Activated naive CD8-positive, alpha-beta T cell (primary cell): Measurements from ENCODE around the gene MAST3.
A peak's percentile ranks its signal among the peaks of the same experiment; 100 is the strongest.
"Not testable (repeated sequence)": the region's sequence is repeated elsewhere in the genome, so short reads cannot be mapped to it uniquely, and the experiment has no call there.

Source experiments
- H3K27ac Mint-ChIP-seq: one replicate; pipeline ENCODE4 v1.8.0; 2021; ENCODE audit warnings: mixed read lengths
- H3K27me3 Mint-ChIP-seq: one replicate; pipeline ENCODE4 v1.8.0; 2021; ENCODE audit warnings: mixed read lengths
- H3K36me3 Mint-ChIP-seq: one replicate; pipeline ENCODE4 v1.8.0; 2021; ENCODE audit warnings: mixed read lengths
- H3K4me1 Mint-ChIP-seq: one replicate; pipeline ENCODE4 v1.8.0; 2021; ENCODE audit warnings: low read depth, mixed read lengths
- H3K4me3 Mint-ChIP-seq: one replicate; pipeline ENCODE4 v1.8.0; 2021; ENCODE audit warnings: mild to moderate bottlenecking, mixed read lengths
- H3K9me3 Mint-ChIP-seq: one replicate; pipeline ENCODE4 v1.8.0; 2021; ENCODE audit warnings: low read depth, mixed read lengths

Gene MAST3

GRCh38 chr19:18097993-18098890 lies 664 bp downstream of the MAST3 start:
- Mint-ChIP-seq H3K4me1 (peaks cover 22% of the 10 kb centered on the region), H3K4me3 (peak overlapping the region; percentile 86), H3K27me3 (no peaks in the 10 kb centered on the region), H3K9me3 (no peaks in the 10 kb centered on the region), H3K27ac (peak overlapping the region; percentile 70), H3K36me3 (no peaks in the 10 kb centered on the region)

- Mint-ChIP-seq H3K27me3 (no peaks in the 10 kb centered on the region), H3K27ac (peak overlapping the region; percentile 70), H3K9me3 (no peaks in the 10 kb centered on the region), H3K4me3 (peak overlapping the region; percentile 86), H3K4me1 (peaks cover 23% of the 10 kb centered on the region), H3K36me3 (no peaks in the 10 kb centered on the region)
These were observed 1.5 kb downstream of the MAST3 start for GRCh38 chr19:18098891-18099622.

GRCh38 chr19:18099623-18099995 lies 2.0 kb downstream of the MAST3 start:
- Mint-ChIP-seq H3K27ac (no peak overlapping the region), H3K4me3 (peak overlapping the region; percentile 86), H3K36me3 (no peaks in the 10 kb centered on the region), H3K4me1 (peaks cover 27% of the 10 kb centered on the region), H3K9me3 (no peaks in the 10 kb centered on the region), H3K27me3 (no peaks in the 10 kb centered on the region)

DNA sequence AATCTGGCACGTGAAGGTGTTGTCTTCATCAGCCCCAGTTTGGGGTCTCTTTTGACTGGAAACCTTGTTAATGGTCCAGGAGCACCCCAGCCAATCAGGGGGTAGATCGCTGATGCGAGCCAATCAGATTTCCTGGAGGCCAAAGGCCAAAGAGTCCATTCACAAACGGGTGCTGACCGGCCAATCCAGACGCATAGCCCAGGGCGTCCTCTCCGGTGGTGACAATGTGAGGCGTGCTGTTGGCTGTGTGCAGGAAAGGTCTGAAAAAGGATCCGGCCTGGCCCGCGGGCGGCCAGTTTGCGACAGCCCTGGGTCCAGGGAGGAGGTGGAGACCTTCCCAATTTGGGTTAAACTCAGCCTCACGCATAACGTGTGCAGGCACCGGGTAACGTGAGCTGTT lies 3.1 kb downstream of the MAST3 start:
- Mint-ChIP-seq H3K36me3 (no peaks in the 10 kb centered on the region), H3K9me3 (no peaks in the 10 kb centered on the region), H3K27me3 (no peaks in the 10 kb centered on the region), H3K4me1 (peaks cover 30% of the 10 kb centered on the region), H3K27ac (no peak overlapping the region), H3K4me3 (no peak overlapping the region)

DNA sequence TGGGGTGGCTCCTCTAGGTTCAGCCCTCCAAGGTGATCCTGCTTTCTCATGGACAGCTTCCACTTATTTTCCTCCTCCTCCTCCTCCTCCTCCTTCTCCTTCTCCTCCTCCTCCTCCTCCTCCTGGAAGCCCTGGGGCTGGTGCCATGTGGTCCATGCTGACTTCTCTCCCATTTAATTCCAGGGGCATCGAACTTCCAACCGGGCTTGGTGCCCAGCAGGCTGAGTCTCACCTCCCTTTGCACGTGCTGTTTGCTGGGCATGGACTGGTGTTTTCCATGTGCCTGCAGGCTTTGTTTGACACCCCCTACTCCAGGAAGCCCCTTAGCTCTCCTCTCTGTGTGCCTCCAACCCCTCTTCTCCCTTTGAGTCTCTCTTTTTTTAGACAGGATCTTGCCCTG lies 3.7 kb downstream of the MAST3 start:
- H3K4me3 Mint-ChIP-seq = peak overlapping the region; percentile 23
- peaks cover 30% of the 10 kb centered on the region for H3K4me1 Mint-ChIP-seq
- H3K27ac Mint-ChIP-seq = no peak overlapping the region

GRCh38 chr19:18102916-18103542 lies 5.5 kb downstream of the MAST3 start:
- Mint-ChIP-seq H3K36me3 (no peaks in the 10 kb centered on the region), H3K4me3 (peak overlapping the region; percentile 60), H3K4me1 (peaks cover 27% of the 10 kb centered on the region), H3K9me3 (no peaks in the 10 kb centered on the region), H3K27ac (no peak overlapping the region), H3K27me3 (no peaks in the 10 kb centered on the region)

More for the DNA sequence above, 3.7 kb downstream of the MAST3 start:
- Mint-ChIP-seq H3K27me3 (no peaks in the 10 kb centered on the region), H3K9me3 (no peaks in the 10 kb centered on the region), H3K36me3 (no peaks in the 10 kb centered on the region)

DNA sequence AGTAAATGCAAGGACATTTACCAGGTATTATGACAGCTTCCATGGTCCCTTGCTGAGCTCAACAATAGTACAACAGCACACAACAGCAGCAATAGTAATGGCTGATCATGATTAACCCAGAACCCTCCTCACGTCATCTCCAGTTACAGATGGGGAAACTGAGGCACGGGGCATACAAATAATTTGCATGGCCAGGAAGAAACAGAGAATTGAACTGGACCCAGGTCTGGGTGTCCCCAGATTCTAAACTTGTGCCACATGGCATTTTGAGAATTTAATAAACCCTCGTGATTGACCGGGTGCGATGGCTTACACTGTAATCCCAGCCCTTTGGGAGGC lies 7.2 kb downstream of the MAST3 start:
- Mint-ChIP-seq H3K36me3 (no peaks in the 10 kb centered on the region), H3K9me3 (no peaks in the 10 kb centered on the region), H3K27ac (no peak overlapping the region), H3K4me3 (peak overlapping the region; percentile 82), H3K4me1 (peaks cover 15% of the 10 kb centered on the region), H3K27me3 (no peaks in the 10 kb centered on the region)

GRCh38 chr19:18105259-18105658 lies 7.7 kb downstream of the MAST3 start:
- not testable (repeated sequence) for H3K27me3 Mint-ChIP-seq, H3K27ac Mint-ChIP-seq, H3K36me3 Mint-ChIP-seq, H3K9me3 Mint-ChIP-seq
- Mint-ChIP-seq H3K4me3 (peak overlapping the region; percentile 82), H3K4me1 (peaks cover 14% of the 10 kb centered on the region)

DNA sequence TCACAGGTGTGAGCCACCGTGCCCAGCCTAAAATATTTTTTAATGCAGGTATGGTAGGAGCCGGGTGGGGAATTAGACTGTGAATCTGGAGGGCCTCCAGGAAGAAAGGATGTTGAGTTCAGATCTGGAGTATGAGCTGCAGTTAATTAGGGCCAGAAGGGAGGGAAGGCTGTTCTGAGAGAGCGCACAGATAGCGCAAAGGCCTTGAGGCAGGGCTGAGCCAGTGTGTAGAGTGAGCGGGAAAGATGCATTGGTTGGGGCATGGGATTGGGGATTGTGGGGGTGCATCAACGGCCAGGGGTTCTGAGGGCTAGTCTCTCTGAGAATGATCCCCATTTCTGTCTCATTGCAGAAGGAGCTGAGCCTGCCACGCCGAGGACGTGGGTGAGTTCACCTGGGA lies 9.7 kb downstream of the MAST3 start:
- Mint-ChIP-seq H3K4me1 (peaks cover 18% of the 10 kb centered on the region), H3K27me3 (no peaks in the 10 kb centered on the region), H3K27ac (no peak overlapping the region), H3K4me3 (peak overlapping the region; percentile 38), H3K36me3 (no peaks in the 10 kb centered on the region), H3K9me3 (no peaks in the 10 kb centered on the region)

DNA sequence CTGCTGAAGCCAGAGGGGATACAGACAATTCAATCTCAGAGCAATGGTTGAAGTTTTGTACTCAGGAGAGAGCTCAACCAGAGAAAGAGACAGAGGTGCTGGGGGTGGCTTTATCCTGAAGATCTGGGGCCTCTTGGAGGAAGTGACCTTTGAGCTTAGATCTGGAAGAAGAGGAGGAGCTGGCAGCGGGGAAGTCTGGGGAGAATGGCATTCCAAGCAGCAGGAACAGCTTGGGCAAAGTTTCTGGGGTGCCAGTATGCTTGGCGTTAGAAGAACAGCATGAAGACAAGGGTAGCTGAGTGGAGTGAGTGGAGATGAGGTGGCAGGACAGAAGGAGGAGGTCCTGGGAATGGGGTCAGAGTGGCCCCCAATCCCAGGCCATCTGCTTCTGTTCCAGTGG lies 11.3 kb downstream of the MAST3 start:
- H3K4me1 Mint-ChIP-seq = peaks cover 20% of the 10 kb centered on the region
- H3K27me3 Mint-ChIP-seq = no peaks in the 10 kb centered on the region
- no peaks in the 10 kb centered on the region for H3K36me3 Mint-ChIP-seq
- H3K9me3 Mint-ChIP-seq = no peaks in the 10 kb centered on the region
- peak overlapping the region; percentile 87 for H3K4me3 Mint-ChIP-seq
- H3K27ac Mint-ChIP-seq = peak overlapping the region; percentile 62

- Mint-ChIP-seq H3K27me3 (no peaks in the 10 kb centered on the region), H3K9me3 (no peaks in the 10 kb centered on the region), H3K27ac (peak overlapping the region; percentile 62), H3K36me3 (no peaks in the 10 kb centered on the region), H3K4me3 (peak overlapping the region; percentile 87), H3K4me1 (peaks cover 18% of the 10 kb centered on the region)
These were observed 11.8 kb downstream of the MAST3 start for GRCh38 chr19:18109341-18109732.

DNA sequence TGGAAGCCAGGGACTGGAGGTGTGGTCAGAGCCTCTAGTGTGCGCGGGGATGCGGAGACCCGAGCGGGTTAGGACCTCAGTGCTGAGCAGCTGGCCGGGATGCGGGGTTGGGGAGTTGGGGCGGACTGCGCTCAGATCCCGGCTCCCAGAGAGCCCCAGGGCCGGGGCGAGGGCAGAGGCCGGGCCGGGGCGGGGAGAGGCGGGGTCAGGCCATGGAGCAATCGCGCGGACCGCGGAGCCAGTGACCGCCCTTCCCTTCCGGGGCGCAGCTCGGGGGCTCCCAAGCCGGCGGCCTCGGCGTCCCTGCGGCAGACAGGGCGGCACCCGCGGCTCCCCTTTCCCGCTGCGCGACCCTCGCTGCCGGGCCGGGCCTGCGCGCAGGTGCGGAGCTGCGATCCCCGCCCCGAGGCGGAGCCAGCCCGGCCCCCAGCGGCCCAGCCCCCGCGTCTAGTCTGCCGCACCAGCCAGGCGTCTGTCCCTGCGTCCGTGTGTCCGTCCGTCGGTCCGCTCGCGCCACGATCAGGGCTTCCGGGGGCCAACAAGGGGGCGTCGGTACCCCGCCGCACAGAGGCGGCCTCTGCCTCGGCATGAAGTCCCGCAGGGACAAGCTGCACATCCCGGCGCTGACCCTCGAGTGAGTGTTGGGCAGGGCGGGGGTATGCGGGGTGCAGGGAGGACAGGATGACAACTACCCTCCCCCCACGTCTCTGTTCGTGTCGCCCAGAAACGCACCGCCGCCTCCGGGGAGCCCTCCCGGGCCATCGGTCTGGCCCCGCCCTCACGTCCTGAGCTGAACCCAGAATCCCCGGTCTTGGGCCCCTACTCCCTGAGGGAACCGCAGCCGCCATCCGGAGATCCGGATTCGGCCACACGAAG lies 12.4 kb downstream of the MAST3 start:
- Mint-ChIP-seq H3K4me3 (peak overlapping the region; percentile 87), H3K9me3 (no peaks in the 10 kb centered on the region), H3K27me3 (no peaks in the 10 kb centered on the region), H3K4me1 (peaks cover 12% of the 10 kb centered on the region), H3K36me3 (no peaks in the 10 kb centered on the region), H3K27ac (no peak overlapping the region)

DNA sequence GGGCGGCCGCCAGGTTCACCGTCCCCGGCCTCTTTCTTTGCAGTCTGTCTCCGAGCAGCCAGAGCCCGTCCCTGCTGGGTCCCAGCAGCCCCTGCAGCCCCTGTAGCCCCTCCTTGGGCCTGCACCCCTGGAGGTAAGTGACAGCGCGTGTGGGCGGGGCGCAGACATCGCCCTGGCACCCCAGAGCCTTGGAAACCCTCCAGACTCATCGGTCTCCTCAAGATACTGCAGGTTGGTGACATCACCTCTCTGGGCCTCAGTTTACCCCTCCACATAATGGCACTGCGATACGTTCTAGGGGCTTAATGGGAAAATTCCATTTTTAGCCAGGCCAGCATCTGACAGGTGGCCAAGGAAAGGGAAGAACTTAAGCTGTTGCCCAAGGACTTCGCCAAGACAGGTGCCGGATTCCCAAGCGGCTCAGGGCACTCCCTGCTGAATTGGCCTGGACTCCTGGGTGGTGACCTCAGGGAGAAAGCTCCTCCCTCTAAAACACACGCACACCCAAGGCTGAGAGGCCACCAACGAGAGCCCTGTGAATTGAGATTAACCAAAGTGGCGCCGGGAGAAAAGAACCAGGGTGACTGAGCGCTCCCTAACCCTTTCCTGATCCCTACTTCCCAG lies 13.1 kb downstream of the MAST3 start:
- Mint-ChIP-seq H3K36me3 (no peaks in the 10 kb centered on the region), H3K27ac (no peak overlapping the region), H3K9me3 (no peaks in the 10 kb centered on the region), H3K4me1 (peaks cover 15% of the 10 kb centered on the region), H3K4me3 (peak overlapping the region; percentile 64), H3K27me3 (no peaks in the 10 kb centered on the region)

DNA sequence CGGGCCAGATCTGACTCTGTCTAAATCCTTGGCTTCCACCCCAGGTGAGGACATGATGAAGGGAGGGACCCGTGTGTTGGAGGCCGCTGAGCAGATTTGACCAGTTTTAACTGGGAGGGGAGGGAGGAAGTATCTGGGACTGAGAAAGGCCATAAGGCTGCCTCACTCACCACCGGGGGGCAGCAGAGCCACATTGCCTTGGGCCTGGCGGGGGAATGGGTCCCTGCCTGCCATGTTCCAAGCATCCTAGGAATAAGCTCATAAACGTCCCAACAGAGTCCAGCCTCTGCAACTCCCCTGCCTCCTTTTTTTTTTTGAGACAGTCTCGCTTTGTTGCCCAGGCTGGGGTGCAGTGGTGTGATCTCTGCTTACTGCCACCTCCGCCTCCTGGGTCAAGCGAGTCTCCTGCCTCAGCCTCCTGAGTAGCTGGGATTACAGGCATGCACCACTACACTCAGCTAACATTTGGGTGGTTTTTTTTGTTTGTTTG lies 15.5 kb downstream of the MAST3 start:
- no peaks in the 10 kb centered on the region for H3K36me3 Mint-ChIP-seq
- peak overlapping the region; percentile 32 for H3K4me3 Mint-ChIP-seq
- H3K9me3 Mint-ChIP-seq = no peaks in the 10 kb centered on the region
- H3K4me1 Mint-ChIP-seq = peaks cover 22% of the 10 kb centered on the region
- no peaks in the 10 kb centered on the region for H3K27me3 Mint-ChIP-seq
- H3K27ac Mint-ChIP-seq = no peak overlapping the region
